Kidney epithelial cell (primary cell): ENCODE measurements around the gene LATS2. TPM values are rescaled to one million over a fixed set of nuclear protein-coding genes. Genes with fewer than 3 reads are reported as not detected.

Source experiments
- DNase-seq: peaks from one replicate; pipeline ENCODE4 v3.0.0-alpha.2; 2010; ENCODE audit warnings: low read depth
- H3K27me3 ChIP-seq: 2 replicates; pipeline ENCODE4 v1.6.0; 2011; ENCODE audit warnings: low read length; ENCODE audit not compliant: control insufficient read depth, insufficient read depth
- H3K36me3 ChIP-seq: 2 replicates; pipeline ENCODE4 v1.5.1; 2011; ENCODE audit warnings: low read length; ENCODE audit not compliant: control insufficient read depth, insufficient read depth
- H3K4me3 ChIP-seq: 2 replicates; pipeline ENCODE4 v1.5.1; 2011; ENCODE audit warnings: low read depth, mild to moderate bottlenecking, control low read depth, low read length
- total RNA-seq: library from RNA; depleted of rRNA; stranded (reverse); fragments of >200 nt; gene quantifications from 2 replicates; pipeline ENCODE4 v1.2.3, GENCODE V29; 2015
- TF ChIP-seq, protein P1 (sequence below): IDR thresholded peaks from 2 replicates; pipeline ENCODE4 v1.5.1; 2011; ENCODE audit warnings: mild to moderate bottlenecking, moderate library complexity, low read length, control low read depth, inconsistent platforms; ENCODE audit not compliant: insufficient read depth, poor library complexity, severe bottlenecking

The LATS2 gene
- total RNA-seq, 1 donor from 2014 or later = 20.2 TPM

DNA sequence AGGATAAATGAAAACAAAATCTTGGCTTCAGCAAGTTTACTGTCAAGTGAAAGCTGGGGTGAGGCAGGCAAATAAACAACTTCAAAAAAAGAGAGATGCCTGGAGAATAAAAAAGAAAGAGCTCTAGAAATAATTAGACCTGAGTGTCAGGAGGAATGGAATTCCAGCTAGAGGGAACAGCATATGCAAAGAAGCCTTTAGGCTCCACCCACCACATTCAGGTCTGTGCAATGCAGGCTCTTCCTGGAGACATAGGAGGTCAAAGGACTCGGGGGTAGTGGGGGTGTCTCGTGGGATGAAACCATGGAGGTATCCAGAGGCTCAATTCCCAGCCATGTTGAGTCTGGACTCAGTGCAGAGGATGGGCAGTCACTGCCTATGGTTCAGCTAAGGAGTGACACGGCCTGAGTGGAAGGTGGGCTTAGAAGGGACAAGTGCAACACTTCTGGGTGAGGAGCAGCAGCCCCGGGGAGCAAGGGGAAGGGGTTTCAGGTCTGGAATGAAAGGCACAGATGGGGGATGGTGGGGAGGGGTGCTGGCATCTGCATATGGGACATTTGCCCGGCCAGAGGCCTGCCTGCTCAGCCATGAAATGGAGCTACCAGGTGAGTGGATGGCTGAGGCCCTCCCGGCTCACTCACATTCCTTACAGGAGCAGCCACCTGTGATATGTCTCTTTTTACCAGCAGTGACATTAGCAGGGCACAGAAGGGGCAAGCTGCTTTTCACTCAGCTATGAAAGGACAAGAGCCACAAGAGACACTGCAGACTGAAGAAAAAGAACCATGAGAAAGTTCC, 12.3 kb downstream of the LATS2 start:
- no peak for DNase-seq
- H3K4me3 ChIP-seq = no peak overlapping the region
- no peaks in the 10 kb centered on the region for H3K36me3 ChIP-seq
- TF ChIP-seq, protein P1, sequence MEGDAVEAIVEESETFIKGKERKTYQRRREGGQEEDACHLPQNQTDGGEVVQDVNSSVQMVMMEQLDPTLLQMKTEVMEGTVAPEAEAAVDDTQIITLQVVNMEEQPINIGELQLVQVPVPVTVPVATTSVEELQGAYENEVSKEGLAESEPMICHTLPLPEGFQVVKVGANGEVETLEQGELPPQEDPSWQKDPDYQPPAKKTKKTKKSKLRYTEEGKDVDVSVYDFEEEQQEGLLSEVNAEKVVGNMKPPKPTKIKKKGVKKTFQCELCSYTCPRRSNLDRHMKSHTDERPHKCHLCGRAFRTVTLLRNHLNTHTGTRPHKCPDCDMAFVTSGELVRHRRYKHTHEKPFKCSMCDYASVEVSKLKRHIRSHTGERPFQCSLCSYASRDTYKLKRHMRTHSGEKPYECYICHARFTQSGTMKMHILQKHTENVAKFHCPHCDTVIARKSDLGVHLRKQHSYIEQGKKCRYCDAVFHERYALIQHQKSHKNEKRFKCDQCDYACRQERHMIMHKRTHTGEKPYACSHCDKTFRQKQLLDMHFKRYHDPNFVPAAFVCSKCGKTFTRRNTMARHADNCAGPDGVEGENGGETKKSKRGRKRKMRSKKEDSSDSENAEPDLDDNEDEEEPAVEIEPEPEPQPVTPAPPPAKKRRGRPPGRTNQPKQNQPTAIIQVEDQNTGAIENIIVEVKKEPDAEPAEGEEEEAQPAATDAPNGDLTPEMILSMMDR = no peak
- no peaks in the 10 kb centered on the region for H3K27me3 ChIP-seq

DNA sequence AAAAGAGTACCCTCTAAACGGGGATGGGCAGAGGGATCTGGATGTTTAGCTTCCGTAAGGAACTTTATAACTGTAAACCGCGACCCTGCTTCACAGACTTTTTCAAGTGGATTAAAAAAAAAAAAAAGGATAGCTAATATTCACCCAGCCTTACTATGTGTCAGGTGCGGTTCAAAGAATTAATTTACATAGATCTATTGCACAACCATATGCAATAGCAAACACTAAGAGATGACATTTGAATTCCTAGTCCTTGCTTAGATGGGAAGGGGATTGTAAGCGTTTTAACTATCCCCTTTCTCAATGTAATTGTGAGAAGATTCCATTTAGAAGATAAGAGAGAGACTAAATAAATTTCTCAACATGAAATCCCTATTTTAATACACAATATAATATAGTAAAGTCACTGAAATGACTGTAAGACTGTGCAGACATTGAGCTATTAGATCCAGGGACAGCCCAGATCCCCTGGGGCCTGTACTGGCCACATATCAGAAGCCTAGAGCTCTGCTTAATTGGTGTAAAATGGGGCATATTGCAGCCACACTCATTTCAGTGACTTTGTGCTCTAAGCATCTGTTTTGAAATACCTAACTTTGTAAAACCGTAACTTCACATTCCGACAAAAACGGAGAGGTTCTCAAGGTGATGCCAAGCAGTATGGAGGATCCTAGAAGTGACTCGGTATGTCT, 13.6 kb downstream of the LATS2 start:
- Histone ChIP-seq H3K4me3 (no peak overlapping the region), H3K36me3 (no peaks in the 10 kb centered on the region), H3K27me3 (no peaks in the 10 kb centered on the region)
- TF ChIP-seq, protein P1 = no peak
- DNase-seq = no peak

GRCh38 chr13:21047087-21047486, 14.3 kb downstream of the LATS2 start:
- TF ChIP-seq, protein P1 = no peak

GRCh38 chr13:21046203-21046602, 15.2 kb downstream of the LATS2 start:
- TF ChIP-seq, protein P1 = no peak

More at GRCh38 chr13:21047087-21047486, 14.3 kb downstream of the LATS2 start:
- Histone ChIP-seq H3K27me3 (no peaks in the 10 kb centered on the region), H3K4me3 (no peak overlapping the region), H3K36me3 (no peaks in the 10 kb centered on the region)
- DNase-seq = no peak

GRCh38 chr13:21045100-21045499, 16.3 kb downstream of the LATS2 start:
- Histone ChIP-seq H3K4me3 (no peak overlapping the region), H3K36me3 (no peaks in the 10 kb centered on the region), H3K27me3 (no peaks in the 10 kb centered on the region)
- TF ChIP-seq, protein P1 = no peak
- no peak for DNase-seq

More at GRCh38 chr13:21046203-21046602, 15.2 kb downstream of the LATS2 start:
- Histone ChIP-seq H3K36me3 (no peaks in the 10 kb centered on the region), H3K4me3 (no peak overlapping the region), H3K27me3 (no peaks in the 10 kb centered on the region)
- DNase-seq = no peak

DNA sequence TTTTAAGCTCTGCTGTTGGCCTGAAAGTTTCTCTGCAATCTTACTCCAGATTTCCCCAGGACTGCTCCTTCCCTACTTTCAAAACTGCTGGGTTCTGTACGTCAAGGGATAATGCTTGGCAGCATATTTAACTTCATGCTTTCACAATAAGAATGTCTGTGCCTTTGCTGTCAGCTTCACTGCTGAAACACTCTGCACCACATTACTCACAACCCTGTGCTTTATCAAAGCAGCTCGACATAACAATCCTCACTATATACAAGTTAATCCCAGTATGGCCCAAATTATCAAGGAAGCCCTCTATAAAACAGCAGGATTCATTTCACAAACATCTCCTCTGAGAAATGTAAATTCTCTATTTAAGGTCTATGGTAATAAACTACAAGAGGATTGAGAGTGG, 17.5 kb downstream of the LATS2 start:
- Histone ChIP-seq H3K4me3 (no peak overlapping the region), H3K27me3 (no peaks in the 10 kb centered on the region), H3K36me3 (no peaks in the 10 kb centered on the region)
- no peak for DNase-seq
- TF ChIP-seq, protein P1 = no peak
